Uterus (tissue), 2 donors: ENCODE measurements around the gene AP2A1.

Source experiments
- POLR2A ChIP-seq, 2 donors: fragments of 450-650 bp; IDR thresholded peaks; one replicate each; pipeline ENCODE4 v1.6.1; 2016; ENCODE audit warnings: antibody characterized with exemption in 2 of 2, mild to moderate bottlenecking in 1 of 2, moderate library complexity in 1 of 2
- TF ChIP-seq, protein P1 (sequence below), 4 experiments: fragments of 200-600 bp in 2 of 4; fragments of 450-650 bp in 2 of 4; sonication (generic) in 2 of 4; IDR thresholded peaks; one replicate each; pipeline ENCODE4 v1.5.1; 2016 to 2019; ENCODE audit warnings: antibody characterized with exemption in 4 of 4, mild to moderate bottlenecking in 2 of 4, moderate library complexity in 1 of 4

DNA sequence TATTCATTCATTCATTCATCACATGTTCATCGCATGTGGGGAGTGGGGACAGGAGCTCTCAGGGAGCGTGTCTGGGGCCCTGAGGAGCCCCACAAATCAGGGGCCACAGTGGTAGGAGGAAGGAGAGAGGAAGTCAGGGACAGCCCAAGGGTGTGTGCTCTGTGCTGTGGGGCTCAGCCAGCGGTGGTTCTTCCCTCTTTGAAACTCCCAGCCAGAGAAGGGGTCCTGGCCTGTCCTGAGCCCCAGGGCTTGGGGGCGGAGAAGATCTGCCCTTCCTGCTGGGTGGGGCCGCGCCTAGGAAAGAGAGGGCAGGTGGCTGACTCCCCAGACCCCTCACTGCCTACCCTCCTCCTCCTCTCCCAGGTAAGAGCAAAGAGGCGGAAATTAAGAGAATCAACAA lies 14.6 kb downstream of the AP2A1 start:
- TF ChIP-seq POLR2A (IDR thresholded peaks at IDR 0.05): no peak
- TF ChIP-seq, protein P1, sequence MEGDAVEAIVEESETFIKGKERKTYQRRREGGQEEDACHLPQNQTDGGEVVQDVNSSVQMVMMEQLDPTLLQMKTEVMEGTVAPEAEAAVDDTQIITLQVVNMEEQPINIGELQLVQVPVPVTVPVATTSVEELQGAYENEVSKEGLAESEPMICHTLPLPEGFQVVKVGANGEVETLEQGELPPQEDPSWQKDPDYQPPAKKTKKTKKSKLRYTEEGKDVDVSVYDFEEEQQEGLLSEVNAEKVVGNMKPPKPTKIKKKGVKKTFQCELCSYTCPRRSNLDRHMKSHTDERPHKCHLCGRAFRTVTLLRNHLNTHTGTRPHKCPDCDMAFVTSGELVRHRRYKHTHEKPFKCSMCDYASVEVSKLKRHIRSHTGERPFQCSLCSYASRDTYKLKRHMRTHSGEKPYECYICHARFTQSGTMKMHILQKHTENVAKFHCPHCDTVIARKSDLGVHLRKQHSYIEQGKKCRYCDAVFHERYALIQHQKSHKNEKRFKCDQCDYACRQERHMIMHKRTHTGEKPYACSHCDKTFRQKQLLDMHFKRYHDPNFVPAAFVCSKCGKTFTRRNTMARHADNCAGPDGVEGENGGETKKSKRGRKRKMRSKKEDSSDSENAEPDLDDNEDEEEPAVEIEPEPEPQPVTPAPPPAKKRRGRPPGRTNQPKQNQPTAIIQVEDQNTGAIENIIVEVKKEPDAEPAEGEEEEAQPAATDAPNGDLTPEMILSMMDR (IDR thresholded peaks at IDR 0.05): no peak
